Urinary bladder (tissue), 4 donors: ENCODE results near the gene PRKCH. TPM values are rescaled to one million over a fixed set of nuclear protein-coding genes. Genes with fewer than 3 reads are reported as not detected.
A peak's percentile ranks its signal among the peaks of the same experiment; 100 is the strongest.
"Not testable (repeated sequence)": the region's sequence is repeated elsewhere in the genome, so short reads cannot be mapped to it uniquely, and the experiment has no call there.

Source experiments
- DNase-seq: peaks from one replicate; pipeline ENCODE4 v3.0.0-alpha.2; 2015; ENCODE audit errors: extremely low spot score
- H3K27ac ChIP-seq: one replicate; pipeline ENCODE4 v1.5.1; 2013; ENCODE audit warnings: low read depth, mild to moderate bottlenecking, moderate library complexity
- H3K36me3 ChIP-seq: one replicate; pipeline ENCODE4 v1.6.1; 2013; ENCODE audit warnings: mild to moderate bottlenecking, moderate library complexity; ENCODE audit not compliant: insufficient read depth
- H3K4me1 ChIP-seq: one replicate; pipeline ENCODE4 v1.6.1; 2013; ENCODE audit warnings: mild to moderate bottlenecking, moderate library complexity; ENCODE audit not compliant: insufficient read depth
- H3K4me3 ChIP-seq: one replicate; pipeline ENCODE4 v1.5.1; 2013; ENCODE audit warnings: low read depth, low read length
- WGBS: extraction: QIAGEN DNeasy Blood & Tissue Kit; methylation state at CpG from one replicate; pipeline ENCODE4 v1.1.7; 2013; 5-methylcytosine and 5-hydroxymethylcytosine counted together
- polyA plus RNA-seq: library from polyadenylated mRNA; stranded (reverse); fragments of 200-250 nt; gene quantifications from one replicate; pipeline ENCODE4 v1.2.3, GENCODE V29; 2013
- total RNA-seq: library from RNA; depleted of rRNA; stranded (reverse); fragments of >200 nt; gene quantifications from one replicate; pipeline ENCODE4 v1.2.3, GENCODE V29; 2014
- donor health status: healthy with polysubstance abuse.
- donor health status: healthy.

The PRKCH gene
- total and polyA plus RNA-seq, 2 donors: 13.3 to 53.6 TPM

DNA sequence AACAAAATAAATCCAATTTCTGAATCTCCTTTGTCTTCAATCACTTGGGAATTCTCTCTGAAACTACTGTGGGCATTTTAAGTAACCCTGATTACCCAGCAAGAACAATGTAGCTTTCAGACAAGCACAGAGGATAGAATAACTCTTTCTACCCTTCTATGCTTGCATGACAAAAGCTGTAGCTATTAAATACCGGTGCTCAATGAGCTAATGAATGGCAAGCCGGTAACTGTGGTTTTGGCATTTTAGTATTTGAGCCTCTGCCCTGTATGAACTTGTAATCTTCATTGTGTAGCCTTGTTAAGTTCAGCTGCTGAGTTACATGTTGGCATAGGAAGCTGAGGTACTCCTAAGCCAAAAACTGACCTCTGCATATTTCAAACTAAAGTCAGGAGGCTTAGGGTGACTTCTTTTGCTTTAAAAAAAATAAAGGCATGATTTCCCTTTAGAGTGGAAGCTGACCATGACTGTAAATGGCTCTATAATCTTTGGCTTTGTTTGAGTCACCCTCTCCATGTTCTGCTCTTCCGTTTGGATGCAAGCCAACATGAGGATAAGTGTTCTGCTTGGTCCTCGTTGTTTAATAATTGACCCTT is 202.9 kb downstream of the PRKCH start:
- 29% methylated on average over 4 of the region's 4 CpGs for WGBS
- Histone ChIP-seq H3K27ac (no peak overlapping the region), H3K36me3 (no peaks in the 10 kb centered on the region), H3K4me3 (no peak overlapping the region), H3K4me1 (no peaks in the 10 kb centered on the region)
- DNase-seq: no peak

DNA sequence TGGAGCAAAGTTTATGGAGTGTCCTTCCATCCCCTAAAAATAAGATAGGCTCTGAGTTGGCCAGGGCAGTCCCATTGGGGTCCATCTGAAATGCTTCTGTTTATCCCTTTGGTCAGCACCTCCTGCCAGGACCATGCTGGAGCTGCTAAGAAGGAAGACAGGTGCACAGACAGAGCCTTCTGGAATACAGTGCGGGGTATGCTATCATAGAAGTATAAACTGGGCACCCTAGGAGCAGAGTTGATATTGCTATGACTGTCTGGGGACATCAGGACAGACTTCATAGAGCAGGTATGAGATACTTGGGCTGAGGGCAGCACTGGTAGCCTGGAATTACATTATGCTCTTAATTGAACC is 203.5 kb downstream of the PRKCH start:
- Histone ChIP-seq H3K4me3 (no peak overlapping the region), H3K4me1 (no peaks in the 10 kb centered on the region), H3K36me3 (no peaks in the 10 kb centered on the region), H3K27ac (peak overlapping the region; percentile 82)
- no peak for DNase-seq
- 98% methylated on average over 1 of the region's 1 CpG for WGBS

- WGBS: 56% methylated on average over 16 of the region's 16 CpGs
- no peak for DNase-seq
- Histone ChIP-seq H3K27ac (peak overlapping the region; percentile 82), H3K4me1 (no peaks in the 10 kb centered on the region), H3K4me3 (no peak overlapping the region), H3K36me3 (no peaks in the 10 kb centered on the region)
These were observed 204.1 kb downstream of the PRKCH start for GRCh38 chr14:61525293-61526011.

DNA sequence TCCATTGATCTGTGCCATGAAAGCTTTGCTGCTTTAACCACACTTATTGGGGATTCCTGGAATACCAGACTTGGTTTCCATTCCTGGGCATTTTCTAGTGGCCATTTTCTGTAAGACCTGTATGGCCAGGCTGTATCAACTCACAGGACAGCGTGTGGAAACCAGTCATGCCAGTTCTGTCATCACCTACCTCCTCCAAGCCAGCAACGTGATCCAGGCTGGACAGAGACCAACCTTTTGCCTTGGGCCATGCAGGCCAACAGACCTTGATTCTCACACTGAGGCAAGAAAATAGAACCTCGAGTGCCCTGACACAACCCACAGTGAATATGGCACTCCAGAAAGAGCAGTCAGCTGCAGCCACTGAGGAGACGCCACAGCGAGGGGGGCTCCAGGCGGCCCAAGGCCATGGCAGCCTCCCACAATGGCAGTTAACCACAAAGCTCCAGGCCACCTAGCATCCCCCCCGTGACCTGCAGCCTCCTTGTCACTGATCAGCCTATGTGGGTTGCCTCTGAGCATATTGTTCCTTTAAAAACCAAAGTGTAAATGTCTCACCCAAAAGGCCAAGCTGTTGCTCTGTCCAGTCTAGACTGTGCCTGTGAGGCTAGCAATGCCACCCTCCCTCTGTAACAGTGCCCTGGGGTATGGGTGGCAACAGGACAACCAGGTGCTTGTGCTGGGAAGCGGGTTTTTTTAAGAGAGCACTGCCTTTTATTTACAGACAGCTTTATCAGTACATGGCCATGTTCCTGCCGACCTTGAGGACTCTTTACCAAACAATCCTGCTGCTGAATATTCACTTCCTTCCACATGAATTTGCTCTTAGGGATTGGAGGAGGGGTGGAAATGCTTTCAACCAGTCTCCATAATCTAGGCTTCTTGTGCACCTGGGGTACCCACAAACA is 205.3 kb downstream of the PRKCH start:
- H3K27ac ChIP-seq: peak overlapping the region; percentile 33
- no peaks in the 10 kb centered on the region for H3K36me3 ChIP-seq
- 74% methylated on average over 9 of the region's 9 CpGs for WGBS
- H3K4me1 ChIP-seq: no peaks in the 10 kb centered on the region
- no peak for DNase-seq
- no peak overlapping the region for H3K4me3 ChIP-seq

DNA sequence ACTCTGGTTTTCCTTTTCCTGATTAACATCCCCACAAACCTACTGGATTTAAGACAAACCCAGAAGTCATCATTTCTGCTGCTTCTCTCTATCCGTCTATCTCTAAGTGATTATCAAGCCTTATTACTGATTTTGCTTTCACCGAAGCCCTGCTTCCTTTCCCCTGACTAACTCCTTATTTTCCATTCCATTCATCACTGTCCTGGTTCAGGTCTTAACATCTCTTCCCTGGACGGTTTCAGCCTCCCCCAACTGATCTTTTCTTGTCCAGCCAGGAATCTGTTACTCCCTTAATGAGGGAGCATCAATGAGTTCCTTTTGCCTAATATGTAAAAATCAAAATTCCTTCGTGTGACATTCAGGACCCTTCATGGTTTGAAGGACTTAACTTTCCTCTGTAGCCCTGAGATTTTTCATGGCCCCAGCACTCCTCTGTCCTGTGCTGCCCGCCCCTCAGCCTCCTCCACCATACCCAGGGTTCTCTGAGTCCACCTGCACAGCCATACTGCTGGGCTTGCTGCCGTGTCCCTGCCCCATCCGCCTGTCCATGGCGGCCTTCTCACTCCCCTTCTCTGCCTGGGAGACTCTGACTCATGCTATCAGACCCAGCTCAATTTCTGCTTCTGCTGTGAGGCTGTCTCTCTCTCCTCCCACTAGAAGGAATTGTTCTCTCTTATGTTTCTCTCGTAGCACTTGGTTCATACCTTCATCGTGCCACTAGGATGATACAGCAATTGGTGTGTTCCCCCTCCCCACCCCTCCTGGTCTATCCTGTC is 206.1 kb downstream of the PRKCH start:
- Histone ChIP-seq H3K4me3 (no peak overlapping the region), H3K4me1 (no peaks in the 10 kb centered on the region), H3K27ac (peak overlapping the region; percentile 57), H3K36me3 (no peaks in the 10 kb centered on the region)
- no peak for DNase-seq
- 53% methylated on average over 10 of the region's 10 CpGs for WGBS

- H3K4me3 ChIP-seq: no peak overlapping the region
- DNase-seq: no peak
- H3K27ac ChIP-seq: no peak overlapping the region
- H3K36me3 ChIP-seq: no peaks in the 10 kb centered on the region
- WGBS: 76% methylated on average over 9 of the region's 9 CpGs
- H3K4me1 ChIP-seq: peaks cover 3% of the 10 kb centered on the region
These were observed 207.2 kb downstream of the PRKCH start for GRCh38 chr14:61528591-61529021.

GRCh38 chr14:61529360-61529759 is 208.0 kb downstream of the PRKCH start:
- H3K4me3 ChIP-seq, DNase-seq, H3K27ac ChIP-seq, H3K36me3 ChIP-seq, H3K4me1 ChIP-seq: not testable (repeated sequence)
- 95% methylated on average over 3 of the region's 5 CpGs for WGBS

GRCh38 chr14:61530296-61530695 is 208.9 kb downstream of the PRKCH start:
- Histone ChIP-seq H3K4me1 (peaks cover 3% of the 10 kb centered on the region), H3K27ac (no peak overlapping the region), H3K36me3 (no peaks in the 10 kb centered on the region), H3K4me3 (no peak overlapping the region)
- 88% methylated on average over 6 of the region's 6 CpGs for WGBS
- no peak for DNase-seq

GRCh38 chr14:61530896-61531295 is 209.5 kb downstream of the PRKCH start:
- 94% methylated on average over 5 of the region's 5 CpGs for WGBS
- H3K4me1 ChIP-seq: peaks cover 3% of the 10 kb centered on the region
- H3K4me3 ChIP-seq: no peak overlapping the region
- no peaks in the 10 kb centered on the region for H3K36me3 ChIP-seq
- DNase-seq: no peak
- H3K27ac ChIP-seq: no peak overlapping the region

DNA sequence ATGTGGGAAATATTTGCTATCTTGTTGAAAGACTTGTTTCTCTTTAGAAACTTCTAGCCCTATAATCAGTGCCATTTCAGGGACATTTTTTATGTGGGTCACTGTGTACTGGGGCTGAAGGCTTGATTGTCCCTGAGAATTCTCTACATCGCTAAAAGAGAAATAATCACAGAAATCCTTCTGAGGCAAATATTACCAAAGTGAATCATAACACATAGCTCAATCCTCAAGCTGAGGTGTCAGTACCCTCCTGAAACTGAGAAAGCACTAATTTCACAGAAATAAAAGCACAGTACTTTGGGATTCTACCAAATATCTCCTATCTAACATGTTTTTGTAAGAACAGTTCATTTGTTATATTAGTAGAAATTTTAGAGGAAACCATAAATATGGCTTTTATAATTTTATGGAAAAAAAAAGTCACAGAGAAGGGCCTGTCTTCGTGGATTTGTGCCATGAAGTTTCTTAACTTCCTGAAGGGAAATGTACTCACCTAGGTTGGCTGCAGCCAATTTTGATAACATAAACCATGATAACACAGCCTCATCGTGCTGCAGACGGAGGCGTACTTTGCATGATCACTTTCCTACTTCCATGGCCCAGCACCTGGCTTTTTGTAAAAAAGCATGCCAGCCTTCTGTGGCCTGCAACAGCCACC is 210.2 kb downstream of the PRKCH start:
- Histone ChIP-seq H3K4me3 (no peak overlapping the region), H3K4me1 (peaks cover 3% of the 10 kb centered on the region), H3K27ac (no peak overlapping the region), H3K36me3 (no peaks in the 10 kb centered on the region)
- DNase-seq: no peak
- WGBS: 60% methylated on average over 5 of the region's 5 CpGs

DNA sequence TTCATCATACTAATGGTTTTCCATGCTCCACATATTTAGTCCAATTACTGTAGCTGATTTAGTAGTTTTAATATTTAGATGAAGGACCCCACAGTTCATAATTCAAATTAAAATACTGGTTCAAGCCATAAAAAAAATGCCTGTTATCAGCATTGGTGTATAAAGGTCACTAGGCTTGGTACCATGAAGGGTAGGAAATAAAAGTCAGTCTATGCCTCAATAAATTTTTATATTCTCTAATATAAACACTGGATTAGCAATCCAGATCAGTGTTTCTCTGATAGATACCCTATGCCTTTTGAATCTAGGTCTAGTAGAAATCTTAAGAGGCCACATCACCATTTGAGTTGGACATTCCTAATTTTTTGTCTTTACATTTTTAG is 210.7 kb downstream of the PRKCH start:
- H3K4me1 ChIP-seq: peaks cover 3% of the 10 kb centered on the region
- H3K27ac ChIP-seq: no peak overlapping the region
- H3K4me3 ChIP-seq: no peak overlapping the region
- no peak for DNase-seq
- no peaks in the 10 kb centered on the region for H3K36me3 ChIP-seq

DNA sequence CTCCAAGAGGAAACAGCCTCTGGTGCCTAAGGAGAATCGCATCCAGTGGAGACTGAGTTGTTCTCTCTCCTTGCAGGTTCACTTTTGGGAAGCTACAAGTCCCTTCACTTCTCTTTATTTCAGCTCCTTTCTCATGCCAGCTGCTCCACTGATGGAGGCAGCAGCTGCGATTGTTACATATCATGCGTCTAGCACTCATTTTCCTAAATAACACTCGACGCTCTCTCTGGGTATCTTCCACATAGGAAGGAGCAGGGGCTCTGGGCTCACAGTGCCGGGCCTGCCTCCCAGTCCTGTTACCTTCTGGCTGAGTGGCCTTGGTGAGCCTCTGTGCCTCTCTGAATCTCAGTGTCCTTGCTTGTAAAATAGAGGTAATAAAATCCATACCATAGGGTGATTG is 211.4 kb downstream of the PRKCH start:
- 76% methylated on average over 6 of the region's 6 CpGs for WGBS
- H3K4me3 ChIP-seq: no peak overlapping the region
- H3K4me1 ChIP-seq: peaks cover 3% of the 10 kb centered on the region
- no peaks in the 10 kb centered on the region for H3K36me3 ChIP-seq
- no peak for DNase-seq
- H3K27ac ChIP-seq: no peak overlapping the region
